GM08714 (cell line): ENCODE measurements around the gene EIF3J.

Experiments
- H3K4me3 ChIP-seq: fragments of 200-500 bp; sonication (Bioruptor generic); 2 replicates; pipeline ENCODE4 v1.5.1; 2014; ENCODE audit warnings: mild to moderate bottlenecking, low read length, inconsistent platforms
- ZNF274 ChIP-seq: IDR thresholded peaks from 2 replicates; pipeline ENCODE4 v1.6.1; 2012; ENCODE audit warnings: mild to moderate bottlenecking, low read depth, low read length

EIF3J gene

GRCh38 chr15:44565387-44566154 is 28.6 kb downstream of the EIF3J start:
- H3K4me3 ChIP-seq, result no peak overlapping the region
- no peak for TF ChIP-seq ZNF274

DNA sequence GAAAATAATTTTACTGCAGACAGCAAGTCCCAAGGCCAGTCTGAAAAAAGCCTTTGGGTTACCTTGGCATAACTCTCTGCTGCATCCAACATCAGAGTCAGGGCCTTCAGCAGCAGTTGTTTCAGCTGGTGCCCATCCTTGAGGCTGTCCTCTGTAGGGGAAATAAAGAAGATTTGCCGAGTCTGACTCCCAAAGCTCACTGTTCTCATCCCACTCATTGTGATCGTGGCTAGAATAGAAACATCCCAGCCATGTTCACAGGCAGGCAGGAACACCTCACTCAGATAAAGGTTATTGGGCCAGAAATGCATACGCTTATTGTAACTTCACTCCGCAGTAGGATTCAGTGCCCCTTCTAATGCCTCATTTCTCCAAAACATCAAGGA is 29.2 kb downstream of the EIF3J start:
- H3K4me3 ChIP-seq, result no peak overlapping the region

GRCh38 chr15:44568338-44568737 is 31.4 kb downstream of the EIF3J start:
- no peak overlapping the region for H3K4me3 ChIP-seq
- TF ChIP-seq ZNF274, result no peak

More for the DNA sequence above, 29.2 kb downstream of the EIF3J start:
- no peak for TF ChIP-seq ZNF274

GRCh38 chr15:44569316-44569715 is 32.4 kb downstream of the EIF3J start:
- H3K4me3 ChIP-seq, result no peak overlapping the region
- no peak for TF ChIP-seq ZNF274

DNA sequence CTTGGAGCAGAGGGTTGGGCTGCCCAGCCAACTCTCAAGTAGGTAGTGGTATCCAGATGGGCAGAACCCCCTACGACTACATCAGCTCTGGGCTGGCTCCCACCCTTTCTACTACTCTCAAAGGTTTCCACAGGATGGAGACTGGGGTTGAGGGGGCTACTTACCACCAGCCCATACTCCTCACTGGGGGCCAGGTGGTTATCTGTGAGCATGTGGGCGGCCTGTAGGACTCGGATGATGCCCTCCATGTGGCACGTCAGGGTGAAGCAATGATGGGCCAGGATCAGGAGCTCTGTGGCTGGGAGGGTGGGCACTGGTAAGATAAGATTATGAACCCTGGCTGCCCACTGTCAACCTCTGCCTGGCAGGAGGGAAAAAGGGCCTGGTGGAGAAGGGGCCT is 33.4 kb downstream of the EIF3J start:
- no peak overlapping the region for H3K4me3 ChIP-seq
- no peak for TF ChIP-seq ZNF274

GRCh38 chr15:44573386-44573785 is 36.4 kb downstream of the EIF3J start:
- TF ChIP-seq ZNF274, result no peak
- no peak overlapping the region for H3K4me3 ChIP-seq

DNA sequence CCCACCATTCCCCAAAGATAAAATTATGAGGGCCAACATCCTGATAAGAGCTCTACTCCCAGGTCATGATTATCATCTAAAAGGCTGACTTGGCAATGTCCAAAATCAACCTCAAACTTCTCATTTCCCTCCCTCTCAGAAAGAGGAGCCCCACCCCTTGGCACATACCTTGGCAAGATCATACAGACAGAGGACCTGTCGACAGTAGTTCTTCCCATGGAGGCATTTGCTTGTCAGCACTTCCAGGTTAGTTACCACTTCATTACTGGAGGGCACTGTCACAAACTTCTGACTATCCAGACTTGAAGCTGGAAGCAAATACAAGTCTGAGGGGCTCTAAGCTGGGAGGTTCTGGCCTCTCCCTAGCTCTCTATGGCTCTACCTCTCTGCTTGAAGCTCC is 37.8 kb downstream of the EIF3J start:
- H3K4me3 ChIP-seq, result no peak overlapping the region
- TF ChIP-seq ZNF274, result no peak

- TF ChIP-seq ZNF274, result no peak
- no peak overlapping the region for H3K4me3 ChIP-seq
Measured at GRCh38 chr15:44580105-44580504, 43.2 kb downstream of the EIF3J start.

- TF ChIP-seq ZNF274, result no peak
Measured at GRCh38 chr15:44584162-44584749, 47.3 kb downstream of the EIF3J start.

DNA sequence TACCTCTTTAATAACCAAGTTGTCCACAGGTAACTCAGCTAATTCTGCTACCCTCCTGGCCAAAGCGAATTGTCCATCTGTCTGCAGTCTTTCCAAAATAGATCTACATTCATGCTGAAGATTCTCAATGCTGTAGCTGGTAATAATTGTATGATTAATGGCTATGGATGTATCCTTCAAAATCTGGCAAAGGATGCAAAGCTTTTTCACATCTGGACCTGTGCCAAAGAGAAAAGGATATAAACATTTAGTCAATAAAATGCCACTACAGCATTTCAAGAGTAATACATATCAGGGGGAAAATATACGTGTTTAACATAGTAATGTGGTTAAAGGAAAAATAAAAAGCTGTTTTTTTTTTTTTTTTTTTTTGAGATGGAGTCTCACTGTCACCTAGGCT is 48.7 kb downstream of the EIF3J start:
- H3K4me3 ChIP-seq, result no peak overlapping the region
- no peak for TF ChIP-seq ZNF274

More at GRCh38 chr15:44584162-44584749, 47.3 kb downstream of the EIF3J start:
- no peak overlapping the region for H3K4me3 ChIP-seq

GRCh38 chr15:44588541-44588940 is 51.6 kb downstream of the EIF3J start:
- H3K4me3 ChIP-seq, result no peak overlapping the region
- TF ChIP-seq ZNF274, result no peak

GRCh38 chr15:44591326-44591725 is 54.4 kb downstream of the EIF3J start:
- TF ChIP-seq ZNF274, result no peak
- H3K4me3 ChIP-seq, result no peak overlapping the region

DNA sequence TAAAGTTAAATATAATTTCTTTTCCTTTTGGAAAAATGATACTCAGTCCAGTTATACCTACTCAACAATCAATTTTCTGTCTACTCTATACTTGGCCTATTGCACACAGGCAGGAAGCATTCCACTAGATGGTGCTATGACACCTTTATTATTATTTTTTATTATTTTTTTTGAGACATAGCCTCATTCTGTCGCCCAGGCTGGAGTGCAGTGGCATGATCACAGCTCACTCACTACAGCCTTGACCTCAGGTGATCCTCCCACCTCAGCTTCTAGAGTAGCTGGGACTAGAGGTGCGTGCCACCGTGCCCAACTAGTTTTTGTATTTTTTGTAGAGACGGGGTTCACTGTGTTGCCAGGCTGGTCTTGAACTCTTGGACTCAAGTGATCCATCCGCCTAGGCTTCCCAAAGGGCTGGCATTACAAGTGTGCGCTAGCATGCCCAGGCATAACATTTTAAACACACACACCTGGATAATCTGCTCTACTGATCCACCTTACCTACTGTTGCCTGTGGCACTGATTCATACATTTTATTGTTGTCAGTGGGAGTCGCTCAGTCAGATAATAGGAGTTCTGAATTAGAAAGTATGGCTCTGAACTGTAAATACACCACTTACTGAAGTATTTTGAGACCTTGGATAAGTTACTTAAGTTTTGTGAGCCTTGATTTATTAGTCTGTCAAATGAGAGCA is 56.2 kb downstream of the EIF3J start:
- H3K4me3 ChIP-seq, result no peak overlapping the region

DNA sequence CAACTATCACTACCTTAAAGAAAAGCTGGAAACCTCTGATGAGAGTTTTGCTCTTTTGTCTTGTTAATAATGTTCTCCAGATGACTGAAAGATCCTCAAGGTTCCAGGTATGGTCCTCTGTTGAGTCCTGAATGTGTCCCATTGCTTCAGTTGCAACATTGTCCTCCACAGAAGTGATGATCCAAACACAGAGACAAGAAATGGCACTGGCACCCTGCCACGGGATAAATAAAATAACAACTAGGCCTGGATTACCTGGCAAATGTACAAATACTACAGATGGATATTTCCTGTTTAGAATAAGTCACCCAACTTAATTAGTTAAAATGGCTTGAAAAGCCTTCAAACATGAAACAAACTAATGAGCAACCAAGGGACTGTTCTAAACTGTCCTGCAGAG is 58.3 kb downstream of the EIF3J start:
- no peak for TF ChIP-seq ZNF274
- no peak overlapping the region for H3K4me3 ChIP-seq

More for the DNA sequence above, 56.2 kb downstream of the EIF3J start:
- no peak for TF ChIP-seq ZNF274
